Measurements from ENCODE around the gene FGD3.

The FGD3 gene

GRCh38 chr9:93007529-93008058, 60.3 kb downstream of the FGD3 start:
- ChIA-PET POLR2A (no interaction called here), CTCF (no interaction called here)
- TF ChIP-seq PKNOX1 (IDR thresholded peaks at IDR 0.05), result no peak
- TF ChIP-seq HDGF (IDR thresholded peaks at IDR 0.05; ENCODE audit: borderline replicate concordance), result no peak
- TF ChIP-seq FOXA1 (IDR thresholded peaks at IDR 0.05), result no peak
- no peak for TF ChIP-seq TARDBP (IDR thresholded peaks at IDR 0.05)
- TF ChIP-seq ARNT (IDR thresholded peaks at IDR 0.05), result no peak
- no peak for DNase-seq (ENCODE audit: extremely low spot score)

- no peak for DNase-seq (ENCODE audit: extremely low spot score)
- TF ChIP-seq BHLHE40 (IDR thresholded peaks at IDR 0.05; ENCODE audit: borderline replicate concordance) (no peak), L3MBTL2 (conservative IDR thresholded peaks at IDR 0.05) (no peak), SUZ12 (IDR thresholded peaks at IDR 0.05) (no peak), NFRKB (IDR thresholded peaks at IDR 0.05) (no peak), FOXA1 (IDR thresholded peaks at IDR 0.05) (no peak), ARNT (IDR thresholded peaks at IDR 0.05) (no peak), PKNOX1 (IDR thresholded peaks at IDR 0.05) (no peak), HDGF (IDR thresholded peaks at IDR 0.05; ENCODE audit: borderline replicate concordance) (no peak), LEF1 (IDR thresholded peaks at IDR 0.05; ENCODE audit: borderline replicate concordance) (no peak), ZNF384 (IDR thresholded peaks at IDR 0.05) (no peak), FOXM1 (IDR thresholded peaks at IDR 0.05; ENCODE audit: borderline replicate concordance) (no peak), SP1 (IDR thresholded peaks at IDR 0.05) (no peak), TARDBP (IDR thresholded peaks at IDR 0.05) (no peak), CTBP1 (IDR thresholded peaks at IDR 0.05; ENCODE audit: borderline replicate concordance) (no peak)
- ChIA-PET POLR2A (no interaction called here), CTCF (no interaction called here)
These were observed 61.1 kb downstream of the FGD3 start for GRCh38 chr9:93008457-93008856.

- TF ChIP-seq ELF4 (IDR thresholded peaks at IDR 0.05) (no peak), SP1 (IDR thresholded peaks at IDR 0.05) (no peak), LEF1 (IDR thresholded peaks at IDR 0.05; ENCODE audit: borderline replicate concordance) (no peak), CTBP1 (IDR thresholded peaks at IDR 0.05; ENCODE audit: borderline replicate concordance) (no peak)
- ChIA-PET CTCF (no interaction called here), POLR2A (no interaction called here)
- peak; percentile 3 for DNase-seq (ENCODE audit: extremely low spot score)
These were observed 62.2 kb downstream of the FGD3 start for GRCh38 chr9:93009337-93010015.

GRCh38 chr9:93010056-93010455, 62.7 kb downstream of the FGD3 start:
- no peak for TF ChIP-seq SUZ12 (IDR thresholded peaks at IDR 0.05)
- no peak for TF ChIP-seq ZNF384 (IDR thresholded peaks at IDR 0.05)
- TF ChIP-seq FOXM1 (IDR thresholded peaks at IDR 0.05; ENCODE audit: borderline replicate concordance), result no peak
- TF ChIP-seq SP1 (IDR thresholded peaks at IDR 0.05), result no peak
- TF ChIP-seq TARDBP (IDR thresholded peaks at IDR 0.05), result no peak
- no peak for TF ChIP-seq ARNT (IDR thresholded peaks at IDR 0.05)
- no peak for TF ChIP-seq CTBP1 (IDR thresholded peaks at IDR 0.05; ENCODE audit: borderline replicate concordance)
- TF ChIP-seq FOXK2 (IDR thresholded peaks at IDR 0.05), result no peak
- TF ChIP-seq ELF4 (IDR thresholded peaks at IDR 0.05), result no peak
- TF ChIP-seq L3MBTL2 (conservative IDR thresholded peaks at IDR 0.05), result no peak
- TF ChIP-seq LEF1 (IDR thresholded peaks at IDR 0.05; ENCODE audit: borderline replicate concordance), result no peak
- ChIA-PET CTCF (no interaction called here), POLR2A (no interaction called here)
- DNase-seq (ENCODE audit: extremely low spot score), result no peak

- TF ChIP-seq L3MBTL2 (conservative IDR thresholded peaks at IDR 0.05) (no peak), ZNF384 (IDR thresholded peaks at IDR 0.05) (no peak), BHLHE40 (IDR thresholded peaks at IDR 0.05; ENCODE audit: borderline replicate concordance) (no peak), FOXA1 (IDR thresholded peaks at IDR 0.05) (no peak), HDGF (IDR thresholded peaks at IDR 0.05; ENCODE audit: borderline replicate concordance) (no peak), ELF4 (IDR thresholded peaks at IDR 0.05) (no peak), FOXM1 (IDR thresholded peaks at IDR 0.05; ENCODE audit: borderline replicate concordance) (no peak), SP1 (IDR thresholded peaks at IDR 0.05) (no peak), ARNT (IDR thresholded peaks at IDR 0.05) (no peak), NFRKB (IDR thresholded peaks at IDR 0.05) (no peak), PKNOX1 (IDR thresholded peaks at IDR 0.05) (no peak), FOXK2 (IDR thresholded peaks at IDR 0.05) (no peak), CTBP1 (IDR thresholded peaks at IDR 0.05; ENCODE audit: borderline replicate concordance) (no peak), TARDBP (IDR thresholded peaks at IDR 0.05) (no peak), LEF1 (IDR thresholded peaks at IDR 0.05; ENCODE audit: borderline replicate concordance) (no peak), SUZ12 (IDR thresholded peaks at IDR 0.05) (no peak)
These were observed 63.4 kb downstream of the FGD3 start for GRCh38 chr9:93010704-93011103.

GRCh38 chr9:93011114-93011513, 63.8 kb downstream of the FGD3 start:
- ChIA-PET CTCF (no interaction called here), POLR2A (no interaction called here)
- TF ChIP-seq HDGF (IDR thresholded peaks at IDR 0.05; ENCODE audit: borderline replicate concordance), result no peak
- TF ChIP-seq SUZ12 (IDR thresholded peaks at IDR 0.05), result no peak
- TF ChIP-seq PKNOX1 (IDR thresholded peaks at IDR 0.05), result no peak
- TF ChIP-seq CTBP1 (IDR thresholded peaks at IDR 0.05; ENCODE audit: borderline replicate concordance), result no peak
- no peak for TF ChIP-seq BHLHE40 (IDR thresholded peaks at IDR 0.05; ENCODE audit: borderline replicate concordance)
- TF ChIP-seq SP1 (IDR thresholded peaks at IDR 0.05), result no peak
- no peak for TF ChIP-seq ZNF384 (IDR thresholded peaks at IDR 0.05)
- no peak for TF ChIP-seq FOXA1 (IDR thresholded peaks at IDR 0.05)
- no peak for TF ChIP-seq NFRKB (IDR thresholded peaks at IDR 0.05)
- TF ChIP-seq TARDBP (IDR thresholded peaks at IDR 0.05), result no peak
- no peak for TF ChIP-seq FOXM1 (IDR thresholded peaks at IDR 0.05; ENCODE audit: borderline replicate concordance)
- peak; percentile 2 for DNase-seq (ENCODE audit: extremely low spot score)

More at GRCh38 chr9:93010704-93011103, 63.4 kb downstream of the FGD3 start:
- DNase-seq (ENCODE audit: extremely low spot score), result peak; percentile 3
- POLR2A ChIA-PET, result no interaction called here
- CTCF ChIA-PET, result no interaction called here

Data from HEK293T (cell line).